ENCODE measurements around the gene FABP7.

FABP7 gene

GRCh38 chr6:122833021-122833491 is 53.5 kb downstream of the FABP7 start:
- DNase-seq (ENCODE audit: insufficient read length, low spot score): peak; percentile 26
- peak; percentile 97 for FAIRE-seq
- no peak for TF ChIP-seq CTCF (IDR thresholded peaks at IDR 0.05; ENCODE audit: insufficient read depth, missing control alignments)

All from D721Med (cell line).